Gastrocnemius medialis (tissue), 4 donors: ENCODE results near the gene HEPHL1. TPM values are rescaled to one million over a fixed set of nuclear protein-coding genes. Genes with fewer than 3 reads are reported as not detected.

Experiments
- ATAC-seq, 2 donors: fragments of 150-250 bp; one replicate each; pipeline ENCODE4 v1.9.1; 2016
- DNase-seq, 2 donors: peaks; one replicate each; pipeline ENCODE4 v3.0.0-alpha.2; 2019
- H3K27ac ChIP-seq, 4 donors: fragments of 200-600 bp; sonication (generic); 1 replicate in 1 of 4; 2 replicates in 3 of 4; pipeline ENCODE4 v1.5.1; 2016 to 2018; ENCODE audit warnings: mild to moderate bottlenecking in 2 of 4, moderate library complexity in 1 of 4
- H3K27me3 ChIP-seq, 3 donors: fragments of 200-600 bp; sonication (generic) in 2 of 3; 1 replicate in 1 of 3; 2 replicates in 2 of 3; pipeline versions ENCODE4 v1.5.1 to v1.6.0; 2016 to 2019; ENCODE audit warnings: mild to moderate bottlenecking in 1 of 3, moderate library complexity in 1 of 3
- H3K36me3 ChIP-seq, 2 donors: fragments of 200-600 bp; sonication (generic) in 1 of 2; one replicate each; pipeline ENCODE4 v1.5.1; 2017 to 2018
- H3K4me1 ChIP-seq, 2 donors: fragments of 200-600 bp; sonication (generic) in 1 of 2; one replicate each; pipeline ENCODE4 v1.5.1; 2016 to 2017; ENCODE audit warnings: mild to moderate bottlenecking in 2 of 2
- H3K4me3 ChIP-seq, 4 donors: fragments of 200-600 bp; sonication (generic) in 3 of 4; 1 replicate in 1 of 4; 2 replicates in 3 of 4; pipeline ENCODE4 v1.5.1; 2016 to 2019; ENCODE audit warnings: mild to moderate bottlenecking in 2 of 4
- H3K9me3 ChIP-seq, 3 donors: fragments of 200-600 bp; sonication (generic) in 2 of 3; 1 replicate in 1 of 3; 2 replicates in 2 of 3; pipeline ENCODE4 v1.5.1; 2016 to 2019
- POLR2A ChIP-seq, 2 donors: fragments of 450-650 bp; IDR thresholded peaks; one replicate each; pipeline ENCODE4 v1.6.1; 2017; ENCODE audit warnings: antibody characterized with exemption in 2 of 2, mild to moderate bottlenecking in 2 of 2, moderate library complexity in 2 of 2
- in situ Hi-C, 4 donors: fragments of 200-750 bp; cut with MboI; loops; one replicate each; pipeline versions ENCODE4 v1.15.0 to v1.8.0; 2017; ENCODE audit warnings: low sequenced_read_pairs in 4 of 4
- intact Hi-C: fragments of 100-400 bp; cut with DNase I; formaldehyde crosslinking; loops from one replicate; pipeline ENCODE4 v1.15.1; 2023; ENCODE audit warnings: low total_unique reads
- total RNA-seq, 4 donors: library from RNA; depleted of rRNA; stranded (reverse); fragments of >200 nt; gene quantifications; one replicate each; pipeline versions ENCODE4 v1.1.0 to v1.2.3, GENCODE V29; 2016
- TF ChIP-seq, protein P1 (sequence below), 5 experiments: fragments of 450-650 bp in 3 of 5; fragments of 200-600 bp in 2 of 5; sonication (generic) in 2 of 5; IDR thresholded peaks in 4 of 5; conservative IDR thresholded peaks in 1 of 5; 1 replicate in 4 of 5; 2 replicates in 1 of 5; pipeline ENCODE4 v1.5.1; 2016 to 2019; ENCODE audit warnings: antibody characterized with exemption in 5 of 5, mild to moderate bottlenecking in 3 of 5, moderate library complexity in 3 of 5

The HEPHL1 gene
- total RNA-seq, 4 donors from 2014 or later, result not detected

DNA sequence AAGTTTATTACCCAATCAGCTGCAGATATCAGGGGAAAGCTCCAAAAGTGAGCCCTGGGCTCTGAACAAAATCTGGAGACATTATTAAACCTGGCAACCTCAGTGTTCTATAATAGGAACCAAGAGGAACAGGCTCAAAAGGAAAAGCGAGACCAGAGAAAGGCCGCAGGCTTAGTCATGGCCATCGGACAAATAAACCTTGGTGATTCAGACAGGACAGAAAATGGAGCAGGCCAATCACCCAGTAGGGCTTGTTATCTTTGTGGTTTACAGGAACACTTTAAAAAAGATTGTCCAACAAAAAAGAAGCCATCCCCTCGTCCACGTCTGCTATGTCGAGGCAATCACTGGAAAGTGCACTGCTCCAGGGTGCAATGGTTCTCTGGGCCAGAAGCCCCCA lies 99.8 kb downstream of the HEPHL1 start:
- TF ChIP-seq POLR2A (IDR thresholded peaks at IDR 0.05), result no peak
- TF ChIP-seq, protein P1, sequence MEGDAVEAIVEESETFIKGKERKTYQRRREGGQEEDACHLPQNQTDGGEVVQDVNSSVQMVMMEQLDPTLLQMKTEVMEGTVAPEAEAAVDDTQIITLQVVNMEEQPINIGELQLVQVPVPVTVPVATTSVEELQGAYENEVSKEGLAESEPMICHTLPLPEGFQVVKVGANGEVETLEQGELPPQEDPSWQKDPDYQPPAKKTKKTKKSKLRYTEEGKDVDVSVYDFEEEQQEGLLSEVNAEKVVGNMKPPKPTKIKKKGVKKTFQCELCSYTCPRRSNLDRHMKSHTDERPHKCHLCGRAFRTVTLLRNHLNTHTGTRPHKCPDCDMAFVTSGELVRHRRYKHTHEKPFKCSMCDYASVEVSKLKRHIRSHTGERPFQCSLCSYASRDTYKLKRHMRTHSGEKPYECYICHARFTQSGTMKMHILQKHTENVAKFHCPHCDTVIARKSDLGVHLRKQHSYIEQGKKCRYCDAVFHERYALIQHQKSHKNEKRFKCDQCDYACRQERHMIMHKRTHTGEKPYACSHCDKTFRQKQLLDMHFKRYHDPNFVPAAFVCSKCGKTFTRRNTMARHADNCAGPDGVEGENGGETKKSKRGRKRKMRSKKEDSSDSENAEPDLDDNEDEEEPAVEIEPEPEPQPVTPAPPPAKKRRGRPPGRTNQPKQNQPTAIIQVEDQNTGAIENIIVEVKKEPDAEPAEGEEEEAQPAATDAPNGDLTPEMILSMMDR (IDR thresholded peaks at IDR 0.05 in 4 of 5, conservative IDR thresholded peaks at IDR 0.05 in 1 of 5), result no peak
- in situ Hi-C loops (no loop called here), intact Hi-C loops (no loop called here)
- Histone ChIP-seq H3K36me3 (no peaks in the 10 kb centered on the region), H3K4me3 (no peak overlapping the region), H3K27ac (no peak overlapping the region), H3K4me1 (no peaks in the 10 kb centered on the region), H3K27me3 (no peaks in the 10 kb centered on the region), H3K9me3 (no peaks in the 10 kb centered on the region)
- DNase-seq, result no peak
- no peak for ATAC-seq

DNA sequence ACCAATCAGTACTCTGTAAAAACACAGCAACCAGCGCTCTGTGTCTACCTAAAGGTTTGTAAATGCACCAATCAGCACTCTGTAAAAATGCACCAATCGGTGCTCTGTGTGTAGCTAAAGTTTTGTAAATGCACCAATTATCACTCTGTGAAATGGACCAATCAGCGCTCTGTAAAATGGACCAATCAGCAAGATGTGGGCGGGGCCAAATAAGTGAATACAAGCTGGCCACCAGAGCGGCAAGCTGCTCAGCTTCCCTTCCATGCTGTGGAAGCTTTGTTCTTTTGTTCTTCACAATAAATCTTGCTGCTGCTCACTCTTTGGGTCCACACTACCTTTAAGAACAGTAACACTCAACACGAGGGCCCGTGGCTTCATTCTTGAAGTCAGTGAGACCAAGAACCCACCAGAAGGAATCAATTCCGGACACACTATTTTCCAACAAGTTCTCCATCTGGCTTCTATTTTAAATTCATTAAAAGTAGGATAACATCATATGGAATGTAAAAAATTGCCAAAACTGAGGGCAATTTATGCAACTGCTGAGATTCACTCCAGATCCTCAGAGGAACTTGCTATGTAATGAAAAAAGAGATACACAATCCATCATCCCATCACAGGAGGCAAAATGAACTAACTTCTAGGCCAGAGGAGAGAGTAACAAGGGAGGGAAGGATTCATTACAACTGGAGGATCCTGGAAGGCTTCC lies 104.4 kb downstream of the HEPHL1 start:
- H3K27me3 ChIP-seq, result no peaks in the 10 kb centered on the region
- TF ChIP-seq POLR2A (IDR thresholded peaks at IDR 0.05), result no peak
- TF ChIP-seq, protein P1 (IDR thresholded peaks at IDR 0.05 in 4 of 5, conservative IDR thresholded peaks at IDR 0.05 in 1 of 5), result no peak
- in situ Hi-C loops (no loop called here), intact Hi-C loops (no loop called here)
- no peak overlapping the region for H3K27ac ChIP-seq
- DNase-seq, result no peak
- H3K9me3 ChIP-seq, result no peaks in the 10 kb centered on the region
- H3K4me3 ChIP-seq, result no peak overlapping the region
- ATAC-seq, result no peak
- no peaks in the 10 kb centered on the region for H3K36me3 ChIP-seq
- H3K4me1 ChIP-seq, result peaks cover 10% of the 10 kb centered on the region in 2 donors

DNA sequence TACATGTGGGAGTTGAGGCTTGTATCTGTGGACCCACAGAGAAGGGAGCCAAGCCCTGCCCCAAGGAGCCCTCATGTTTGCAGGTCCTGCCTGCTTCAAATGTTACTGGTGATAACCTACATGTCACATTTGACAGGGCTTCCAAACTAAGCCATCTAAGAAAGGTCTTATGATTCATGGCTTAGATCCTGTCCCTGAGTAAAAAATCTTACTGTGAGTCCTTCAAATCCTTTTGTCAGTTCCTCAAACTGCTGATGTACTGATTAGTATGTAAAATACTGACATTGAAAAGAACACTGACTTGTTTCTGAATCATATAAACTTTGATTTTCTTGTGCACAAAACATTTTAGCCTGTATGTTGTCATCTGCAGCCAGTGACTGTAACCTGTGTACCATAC lies 106.5 kb downstream of the HEPHL1 start:
- peak overlapping the region in 3 of 4 donors; percentile 78 to 93 (median 81) for H3K4me3 ChIP-seq
- intact Hi-C loops, result no loop called here
- TF ChIP-seq, protein P1 (IDR thresholded peaks at IDR 0.05 in 4 of 5, conservative IDR thresholded peaks at IDR 0.05 in 1 of 5), result no peak
- no peak for TF ChIP-seq POLR2A (IDR thresholded peaks at IDR 0.05)

DNA sequence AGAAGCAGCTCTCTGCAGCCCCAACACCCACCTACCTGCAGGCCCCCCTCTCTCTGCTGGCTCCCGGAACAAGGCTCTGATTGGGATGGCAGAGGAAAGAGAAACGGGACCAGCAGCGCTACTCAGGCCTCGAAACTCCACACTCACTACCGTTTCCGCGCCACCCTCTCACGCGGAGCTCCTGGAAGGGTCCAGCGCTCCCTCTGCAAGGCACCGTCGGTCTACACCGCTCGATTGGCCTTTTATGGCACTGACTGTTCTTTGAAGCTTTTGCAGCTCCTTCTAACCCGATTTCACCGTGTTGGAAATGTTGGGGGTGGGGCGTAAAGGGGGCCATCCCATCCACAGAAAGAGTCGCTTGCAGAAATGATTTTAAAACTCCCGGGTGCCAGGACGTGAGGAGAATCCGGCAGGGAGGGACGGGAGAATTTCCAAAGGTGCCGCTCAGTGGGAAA lies 107.2 kb downstream of the HEPHL1 start:
- intact Hi-C loops, result no loop called here
- Histone ChIP-seq H3K27me3 (no peaks in the 10 kb centered on the region), H3K36me3 (no peaks in the 10 kb centered on the region), H3K4me3 (peak overlapping the region; percentile 78 to 93 (median 87)), H3K4me1 (peaks cover 29 to 32% of the 10 kb centered on the region in 2 donors), H3K27ac (peak overlapping the region; percentile 88 to 94 (median 91)), H3K9me3 (no peaks in the 10 kb centered on the region)
- DNase-seq, result peak in 1 of 2 donors; percentile 12
- TF ChIP-seq, protein P1 (IDR thresholded peaks at IDR 0.05 in 4 of 5, conservative IDR thresholded peaks at IDR 0.05 in 1 of 5), result no peak
- TF ChIP-seq POLR2A (IDR thresholded peaks at IDR 0.05), result no peak
- peak; percentile 18 to 20 for ATAC-seq
- in situ Hi-C loops, result no loop called here

More for the DNA sequence above, 106.5 kb downstream of the HEPHL1 start:
- H3K4me1 ChIP-seq, result peaks cover 26% of the 10 kb centered on the region in 2 donors
- H3K36me3 ChIP-seq, result no peaks in the 10 kb centered on the region
- DNase-seq (no peak), ATAC-seq (no peak)
- no peaks in the 10 kb centered on the region for H3K9me3 ChIP-seq
- H3K27ac ChIP-seq, result peak overlapping the region in 3 of 4 donors; percentile 88 to 94 (median 93)
- no peaks in the 10 kb centered on the region for H3K27me3 ChIP-seq
- in situ Hi-C loops, result no loop called here
